CD4-positive, alpha-beta T cell treated with Interleukin-4 for 4 hours (primary cell): ENCODE data around the gene SMARCA4.
"Not testable (repeated sequence)": the region's sequence is repeated elsewhere in the genome, so short reads cannot be mapped to it uniquely, and the experiment has no call there.

Experiments used
- DNase-seq: peaks from one replicate; pipeline ENCODE4 v3.0.0-alpha.2; 2020

Gene SMARCA4

DNA sequence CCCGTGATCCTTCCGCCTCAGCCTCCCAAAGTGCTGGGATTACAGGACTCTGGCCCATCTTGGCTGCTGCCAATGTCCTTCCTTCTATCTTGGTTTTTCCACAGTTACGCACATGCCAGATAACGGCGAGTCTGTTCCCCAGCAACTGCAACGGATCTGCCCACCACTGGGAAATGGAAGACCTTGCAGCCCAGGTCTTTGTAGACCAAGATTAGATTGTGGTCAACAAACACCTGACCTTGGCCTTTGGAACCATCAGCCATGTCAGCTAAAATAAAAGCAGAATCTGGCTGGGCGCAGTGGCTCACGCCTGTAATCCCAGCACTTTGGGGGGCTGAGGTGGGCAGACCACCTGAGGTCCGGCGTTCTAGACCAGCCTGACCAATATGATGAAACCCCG, 118.1 kb downstream of the SMARCA4 start:
- no peak for DNase-seq

- DNase-seq: no peak
These were observed 119.2 kb downstream of the SMARCA4 start for GRCh38 chr19:11079999-11080398.

DNA sequence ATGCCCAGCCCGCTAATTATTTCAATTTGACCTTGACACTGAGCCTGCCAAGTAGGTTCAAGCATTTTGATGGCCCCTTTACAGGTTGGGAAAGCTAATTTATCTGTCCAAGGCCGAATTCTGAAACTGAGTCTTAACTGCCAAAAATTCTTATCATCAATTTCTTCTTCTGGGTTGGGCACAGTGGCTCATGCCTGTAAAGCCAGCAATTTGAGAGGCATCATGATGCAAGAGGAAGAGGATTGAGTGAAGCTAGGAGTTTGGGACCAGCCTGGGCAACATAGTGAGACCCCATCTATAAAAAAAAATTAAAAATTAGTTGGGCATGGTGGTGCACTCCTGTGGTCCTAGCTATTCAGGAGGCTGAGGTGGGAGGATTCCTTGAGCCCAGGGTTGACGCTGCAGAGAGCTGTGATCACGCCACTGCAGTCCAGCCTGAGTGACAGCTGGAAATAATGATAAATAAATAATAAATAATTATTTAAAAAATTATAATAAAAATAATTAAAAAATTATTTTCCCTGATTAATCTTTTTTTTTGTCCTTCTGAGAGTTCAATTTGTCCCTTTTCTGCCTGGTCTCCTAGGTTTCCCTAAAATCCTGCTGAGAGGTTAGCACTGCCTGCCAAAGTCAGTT, 127.2 kb downstream of the SMARCA4 start:
- DNase-seq: no peak

DNA sequence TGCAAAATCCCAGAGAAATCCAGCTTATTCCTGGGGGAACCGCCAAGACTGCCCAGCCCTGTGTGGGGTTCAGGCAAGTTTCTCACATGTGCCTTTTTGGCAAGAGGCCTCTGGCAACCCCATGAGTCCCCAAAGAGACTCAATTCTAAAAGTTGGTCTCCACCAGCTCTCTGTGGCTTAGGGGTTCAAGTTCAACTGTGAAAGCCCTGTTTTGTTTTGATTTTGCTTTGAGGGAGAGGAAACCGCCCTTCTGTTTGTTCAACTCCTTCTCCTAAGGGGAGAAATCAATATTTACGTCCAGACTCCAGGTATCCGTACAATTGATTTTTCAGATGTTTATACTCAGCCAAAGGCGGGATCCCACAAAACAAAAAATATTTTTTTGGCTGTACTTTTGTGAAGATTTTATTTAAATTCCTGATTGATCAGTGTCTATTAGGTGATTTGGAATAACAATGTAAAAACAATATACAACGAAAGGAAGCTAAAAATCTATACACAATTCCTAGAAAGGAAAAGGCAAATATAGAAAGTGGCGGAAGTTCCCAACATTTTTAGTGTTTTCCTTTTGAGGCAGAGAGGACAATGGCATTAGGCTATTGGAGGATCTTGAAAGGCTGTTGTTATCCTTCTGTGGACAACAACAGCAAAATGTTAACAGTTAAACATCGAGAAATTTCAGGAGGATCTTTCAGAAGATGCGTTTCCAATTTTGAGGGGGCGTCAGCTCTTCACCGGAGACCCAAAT, 127.8 kb downstream of the SMARCA4 start:
- DNase-seq: no peak

- peak; percentile 87 for DNase-seq
These were observed 128.6 kb downstream of the SMARCA4 start, which contains the start of gene LDLR for GRCh38 chr19:11089254-11090013. Gene LDLR (plus strand): TSS chr19:11089463. CDS start chr19:11089549, 86 bp downstream.

DNA sequence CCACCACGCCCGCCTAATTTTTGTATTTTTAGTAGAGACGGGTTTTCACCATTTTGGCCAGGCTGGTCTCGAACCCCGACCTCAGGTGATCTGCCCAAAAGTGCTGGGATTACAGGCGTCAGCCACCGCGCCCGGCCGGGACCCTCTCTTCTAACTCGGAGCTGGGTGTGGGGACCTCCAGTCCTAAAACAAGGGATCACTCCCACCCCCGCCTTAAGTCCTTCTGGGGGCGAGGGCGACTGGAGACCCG, 129.1 kb downstream of the SMARCA4 start:
- not testable (repeated sequence) for DNase-seq

GRCh38 chr19:11090264-11090996, 129.6 kb downstream of the SMARCA4 start:
- DNase-seq: peak; percentile 99

DNA sequence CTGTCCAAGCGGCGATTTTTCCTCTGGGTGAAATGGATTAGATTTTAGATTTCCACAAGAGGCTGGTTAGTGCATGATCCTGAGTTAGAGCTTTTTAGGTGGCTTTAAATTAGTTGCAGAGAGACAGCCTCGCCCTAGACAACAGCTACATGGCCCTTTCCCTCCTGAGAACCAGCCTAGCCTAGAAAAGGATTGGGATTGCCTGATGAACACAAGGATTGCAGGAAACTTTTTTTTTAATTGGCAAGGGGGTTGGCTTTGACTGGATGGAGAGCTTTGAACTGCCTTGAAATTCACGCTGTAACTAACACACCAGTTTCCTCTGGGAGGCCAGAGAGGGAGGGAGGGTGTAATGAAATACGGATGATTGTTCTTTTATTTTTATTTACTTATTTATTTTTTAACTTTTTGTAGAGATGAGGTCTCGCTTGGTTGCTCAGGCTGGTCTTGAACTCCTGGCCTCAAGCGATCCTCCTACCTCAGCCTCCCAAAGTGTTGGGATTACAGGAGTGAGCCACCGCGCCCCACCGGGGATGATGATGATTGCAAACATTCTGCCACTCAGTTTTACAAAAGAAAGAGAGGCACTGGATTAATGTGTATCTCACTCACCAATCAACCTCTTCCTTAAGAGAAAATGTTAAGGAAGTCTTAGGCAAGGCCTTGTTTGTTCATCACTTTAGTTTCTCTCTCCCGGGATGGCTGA, 130.3 kb downstream of the SMARCA4 start:
- no peak for DNase-seq

- peak; percentile 89 for DNase-seq
These were observed 130.9 kb downstream of the SMARCA4 start for GRCh38 chr19:11091703-11092153.

- peak; percentile 95 for DNase-seq
These were observed 131.3 kb downstream of the SMARCA4 start for GRCh38 chr19:11092181-11092538.

- no peak for DNase-seq
These were observed 132.9 kb downstream of the SMARCA4 start for GRCh38 chr19:11093689-11094238.

DNA sequence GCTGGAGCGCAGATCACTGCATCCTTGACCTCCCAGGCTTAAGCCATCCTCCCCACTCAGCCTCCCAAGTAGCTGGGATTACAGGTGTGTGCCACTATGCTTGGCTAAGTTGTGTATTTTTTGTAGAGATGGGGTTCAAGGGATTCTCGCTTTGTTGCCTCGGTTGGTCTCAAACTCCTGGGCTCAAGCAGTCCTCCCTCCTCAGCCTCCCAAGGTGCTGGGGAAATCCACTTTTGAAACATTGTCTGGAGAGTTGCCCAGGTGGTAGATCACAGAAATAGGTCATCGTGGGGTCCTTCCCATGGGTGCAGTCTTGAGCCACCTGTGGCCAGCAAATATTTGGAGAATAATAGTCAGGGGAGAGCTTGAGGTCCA, 133.7 kb downstream of the SMARCA4 start:
- DNase-seq: no peak

DNA sequence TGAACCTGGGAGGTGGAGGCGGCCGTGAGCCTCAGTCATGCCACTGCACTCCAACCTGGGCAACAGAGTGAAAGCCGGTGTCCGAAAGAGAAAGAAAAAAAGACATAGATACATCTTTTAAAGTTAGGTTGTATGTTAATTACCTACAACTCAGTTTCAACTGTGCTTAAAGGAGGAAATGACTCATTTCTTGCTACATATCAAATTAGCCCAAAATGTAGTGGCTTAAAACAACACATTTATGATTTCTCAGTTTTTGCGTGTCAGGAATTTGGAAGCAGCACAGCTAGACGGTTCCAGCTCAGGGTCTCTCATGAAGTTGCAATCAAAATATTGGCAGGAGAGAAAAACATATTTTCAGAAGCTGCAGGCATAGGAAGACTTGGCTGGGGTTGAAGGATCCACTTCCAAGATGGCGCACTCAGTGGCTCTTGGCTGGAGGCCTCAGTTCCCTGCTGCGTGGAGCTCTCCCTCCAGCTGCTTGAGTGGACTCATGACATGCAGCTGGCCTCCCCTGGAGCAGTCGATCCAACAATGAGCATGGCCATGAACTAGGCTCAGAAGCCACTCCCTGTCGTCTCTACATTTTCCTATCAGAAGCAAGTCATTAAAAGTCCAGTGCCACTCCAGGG, 135.5 kb downstream of the SMARCA4 start:
- DNase-seq: peak; percentile 78

DNA sequence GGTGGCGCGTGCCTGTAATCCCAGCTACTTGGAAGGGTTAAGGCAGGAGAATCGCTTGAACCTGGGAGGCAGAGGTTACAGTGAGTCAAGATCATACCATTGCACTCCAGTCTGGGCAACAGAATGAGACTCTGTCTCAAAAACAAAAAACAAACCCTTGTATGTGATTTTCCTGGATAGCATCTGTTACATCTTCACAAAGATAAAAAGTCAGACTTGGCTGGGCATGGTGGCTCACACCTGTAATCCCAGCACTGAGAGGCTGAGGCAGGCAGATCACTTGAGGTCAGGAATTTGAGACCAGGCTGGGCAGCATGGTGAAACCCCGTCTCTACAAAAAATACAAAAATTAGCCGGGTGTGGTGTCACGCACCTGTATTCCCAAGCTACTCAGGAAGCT, 136.5 kb downstream of the SMARCA4 start:
- not testable (repeated sequence) for DNase-seq

- DNase-seq: no peak
These were observed 137.5 kb downstream of the SMARCA4 start for GRCh38 chr19:11098327-11098726.

- no peak for DNase-seq
These were observed 138.0 kb downstream of the SMARCA4 start for GRCh38 chr19:11098861-11099260.

- no peak for DNase-seq
These were observed 139.2 kb downstream of the SMARCA4 start for GRCh38 chr19:11100049-11100448.

- no peak for DNase-seq
These were observed 140.2 kb downstream of the SMARCA4 start for GRCh38 chr19:11101057-11101456.

DNA sequence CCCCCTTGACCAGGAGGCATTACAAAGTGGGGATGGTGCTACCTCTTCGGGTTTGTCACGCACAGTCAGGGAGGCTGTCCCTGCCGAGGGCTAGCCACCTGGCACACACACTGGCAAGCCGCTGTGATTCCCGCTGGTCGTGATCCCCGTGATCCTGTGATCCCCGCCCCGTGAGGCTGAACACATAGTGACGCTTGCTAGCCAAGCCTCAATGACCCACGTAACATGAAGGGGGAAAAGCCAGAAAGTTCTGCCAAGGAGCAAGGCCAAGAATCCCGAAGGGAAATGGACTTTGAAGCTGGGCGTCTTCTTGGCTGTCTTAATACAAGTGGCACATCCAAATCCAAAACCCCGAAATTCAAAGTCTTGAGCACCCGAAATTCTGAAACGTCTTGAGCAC, 142.1 kb downstream of the SMARCA4 start:
- DNase-seq: no peak

GRCh38 chr19:11103667-11104066, 142.8 kb downstream of the SMARCA4 start:
- not testable (repeated sequence) for DNase-seq

GRCh38 chr19:11105014-11105636, 144.3 kb downstream of the SMARCA4 start:
- DNase-seq: no peak
